Embryonic facial prominence (tissue), 1 donor: ENCODE results near the gene SLC18B1.

Experiments used
- DNase-seq: peaks from one replicate; pipeline ENCODE4 v3.0.0-alpha.2; 2016; ENCODE audit errors: extremely low spot score

SLC18B1 gene

DNA sequence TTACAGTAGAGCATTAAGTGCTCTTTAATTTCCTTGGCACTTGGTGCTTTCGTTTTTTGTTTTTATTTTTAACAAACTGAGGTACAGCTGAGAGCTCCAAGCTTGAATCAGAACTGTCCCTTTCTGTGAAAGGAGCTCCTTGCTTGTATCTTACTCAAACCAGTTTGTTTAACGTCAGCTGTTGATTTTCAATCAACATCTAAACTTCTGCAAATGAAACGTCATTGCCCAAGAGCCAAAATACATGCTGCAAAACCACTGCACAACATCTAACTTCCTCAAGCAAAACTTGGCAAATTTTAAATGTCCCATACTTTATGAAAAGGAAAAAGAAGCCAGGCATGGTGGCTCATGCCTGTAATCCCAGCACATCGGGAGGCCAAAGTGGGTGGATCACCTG, 55.9 kb downstream of the SLC18B1 start:
- no peak for DNase-seq

DNA sequence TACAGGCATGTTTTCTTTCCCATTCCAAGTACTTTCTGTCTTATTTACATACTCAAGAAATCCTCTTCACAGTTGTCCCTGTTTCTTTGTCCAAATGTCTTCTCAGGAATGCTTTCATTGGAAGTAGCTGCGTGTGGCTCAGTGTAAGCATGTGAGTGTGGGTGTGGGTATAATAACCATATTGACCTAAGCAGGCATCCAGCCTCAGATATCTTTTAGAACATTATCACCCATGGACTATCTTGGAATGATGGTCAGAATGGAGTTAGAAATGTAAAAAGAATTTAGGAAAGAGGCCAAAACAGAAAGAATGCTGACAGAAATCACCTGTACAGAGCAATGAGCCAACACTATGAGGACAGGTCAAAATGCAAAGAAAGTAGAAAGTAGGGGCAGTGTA, 57.2 kb downstream of the SLC18B1 start:
- DNase-seq, result no peak

GRCh38 chr6:132736239-132736638, 62.2 kb downstream of the SLC18B1 start:
- no peak for DNase-seq

DNA sequence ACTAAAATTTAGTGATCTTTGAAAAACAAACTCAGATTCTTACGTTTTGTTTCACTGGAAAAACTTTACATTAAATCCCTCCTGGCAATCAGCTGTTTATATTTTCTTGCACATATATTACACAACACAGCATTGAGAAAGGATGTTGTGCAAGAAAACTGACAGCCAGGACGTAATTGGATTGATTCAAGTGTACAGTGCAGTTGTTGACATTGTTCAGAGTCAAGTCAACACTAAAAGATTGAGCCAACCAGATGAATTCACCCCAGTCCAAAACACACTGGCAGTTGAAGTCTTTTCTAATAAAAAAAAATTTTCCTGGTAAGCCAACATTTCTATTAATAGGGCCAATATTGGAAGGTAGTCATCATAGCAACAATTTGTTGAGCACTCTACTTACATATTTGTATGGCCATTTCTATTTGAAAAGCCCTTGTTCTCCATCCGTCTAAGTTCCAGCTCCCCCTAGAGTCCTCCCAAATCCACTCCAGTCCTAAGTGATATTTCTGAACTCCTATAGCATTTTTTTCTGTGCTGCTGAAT, 63.7 kb downstream of the SLC18B1 start:
- no peak for DNase-seq

DNA sequence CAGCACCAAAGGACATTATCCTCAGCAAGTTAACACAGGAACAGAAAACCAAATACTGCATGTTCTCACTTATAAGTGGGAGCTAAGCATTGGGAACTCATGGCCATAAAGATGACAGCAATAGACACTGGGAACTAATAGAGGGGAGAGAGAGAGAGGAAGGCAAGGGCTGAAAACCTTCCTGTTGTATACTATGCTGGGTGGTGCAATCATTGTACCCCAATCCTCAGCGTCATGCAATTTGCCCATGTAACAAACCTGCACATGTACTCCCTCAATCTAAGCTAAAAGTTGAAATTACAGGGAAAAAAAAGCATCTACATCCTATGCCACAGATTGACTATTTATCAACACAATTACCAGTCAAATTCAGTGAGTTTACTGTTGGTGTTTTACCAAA, 64.6 kb downstream of the SLC18B1 start:
- DNase-seq, result no peak

DNA sequence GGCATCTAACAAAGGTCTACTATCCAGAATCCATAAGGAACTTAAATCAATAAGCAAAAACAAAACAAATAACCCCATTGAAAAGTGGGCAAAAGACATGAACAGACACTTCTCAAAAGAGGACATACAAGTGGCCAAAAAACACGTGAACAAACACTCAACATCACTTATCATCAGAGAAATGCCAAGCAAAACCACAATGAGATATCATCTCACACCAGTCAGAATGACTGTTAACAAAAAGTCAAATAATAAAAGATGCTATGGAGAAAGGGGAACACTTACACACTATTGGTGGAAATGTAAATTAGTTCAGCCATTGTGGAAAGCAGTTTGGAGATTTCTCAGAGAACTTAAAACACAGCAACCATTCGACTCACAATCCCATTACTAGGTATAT, 65.2 kb downstream of the SLC18B1 start:
- DNase-seq, result no peak

DNA sequence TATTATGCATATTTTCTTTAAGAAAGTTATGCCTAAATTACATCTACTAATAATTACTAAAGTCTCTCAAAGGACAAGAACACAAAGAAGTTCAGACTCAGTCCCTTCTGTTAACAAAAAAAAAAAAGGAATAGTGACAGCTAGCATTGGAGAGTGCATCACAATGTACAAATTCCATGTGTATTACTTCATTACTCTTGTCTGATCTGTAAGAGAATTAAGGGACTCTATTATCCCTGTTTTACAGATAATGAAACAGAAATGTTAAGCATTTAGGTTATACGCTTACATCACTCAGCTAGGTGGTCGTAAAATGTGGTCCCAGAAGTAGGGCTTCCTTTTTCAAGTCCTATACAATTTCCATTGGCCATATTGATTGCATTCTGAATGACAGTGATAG, 67.4 kb downstream of the SLC18B1 start:
- no peak for DNase-seq

DNA sequence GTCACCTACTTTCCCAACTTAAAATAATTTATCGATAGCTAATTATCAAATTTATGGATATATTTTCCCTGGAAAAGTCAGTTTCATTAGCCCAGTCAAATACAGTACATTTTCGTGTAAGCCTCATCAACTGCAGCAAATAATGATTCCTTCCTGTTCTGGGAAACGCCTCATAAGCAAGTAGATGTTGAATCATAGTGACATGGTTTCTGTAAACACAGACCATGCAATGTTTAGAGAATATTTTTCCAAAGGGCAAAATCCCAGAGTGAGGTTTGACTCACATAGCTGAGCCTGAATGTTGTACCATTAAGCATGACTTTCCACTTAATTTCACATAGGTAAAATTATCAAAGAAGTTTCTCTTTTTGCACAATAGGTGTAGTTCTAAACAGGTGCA, 67.9 kb downstream of the SLC18B1 start:
- DNase-seq, result no peak

DNA sequence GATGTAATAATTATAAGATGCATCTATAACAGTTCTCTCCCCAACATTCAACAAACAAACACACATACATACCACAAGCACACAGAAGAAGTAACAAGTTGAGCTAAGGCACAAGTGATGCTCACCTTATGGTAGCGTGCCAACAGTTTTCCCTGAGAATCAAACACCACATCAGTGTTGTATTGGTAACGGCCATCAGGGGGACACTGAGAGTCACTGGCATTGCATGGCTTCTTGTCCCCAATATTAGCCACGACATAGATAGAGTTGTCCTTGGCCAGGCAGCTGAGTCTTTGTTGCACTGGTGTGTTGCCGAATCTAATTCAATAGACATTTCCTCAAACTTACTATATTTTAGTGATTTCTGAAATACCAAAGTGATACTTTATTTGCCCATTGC, 69.8 kb downstream of the SLC18B1 start:
- DNase-seq, result no peak

DNA sequence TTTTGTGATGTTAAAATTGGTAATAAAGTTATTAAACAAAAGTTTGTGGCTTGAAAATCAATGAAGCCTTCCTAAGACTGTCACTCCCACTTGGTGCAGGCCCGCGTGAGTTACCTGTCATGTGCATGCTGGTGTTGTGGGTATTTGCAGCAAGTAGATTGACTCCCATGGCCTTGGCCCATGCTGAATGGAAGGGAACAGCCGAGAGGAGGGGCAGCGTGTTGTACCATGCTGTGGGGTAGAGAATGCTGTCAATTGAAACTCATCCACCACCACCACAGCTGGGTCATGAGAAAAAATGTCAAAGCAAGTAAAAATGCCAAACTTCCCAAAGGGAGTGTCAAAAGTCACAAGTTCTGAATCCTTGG, 71.8 kb downstream of the SLC18B1 start:
- DNase-seq, result no peak

DNA sequence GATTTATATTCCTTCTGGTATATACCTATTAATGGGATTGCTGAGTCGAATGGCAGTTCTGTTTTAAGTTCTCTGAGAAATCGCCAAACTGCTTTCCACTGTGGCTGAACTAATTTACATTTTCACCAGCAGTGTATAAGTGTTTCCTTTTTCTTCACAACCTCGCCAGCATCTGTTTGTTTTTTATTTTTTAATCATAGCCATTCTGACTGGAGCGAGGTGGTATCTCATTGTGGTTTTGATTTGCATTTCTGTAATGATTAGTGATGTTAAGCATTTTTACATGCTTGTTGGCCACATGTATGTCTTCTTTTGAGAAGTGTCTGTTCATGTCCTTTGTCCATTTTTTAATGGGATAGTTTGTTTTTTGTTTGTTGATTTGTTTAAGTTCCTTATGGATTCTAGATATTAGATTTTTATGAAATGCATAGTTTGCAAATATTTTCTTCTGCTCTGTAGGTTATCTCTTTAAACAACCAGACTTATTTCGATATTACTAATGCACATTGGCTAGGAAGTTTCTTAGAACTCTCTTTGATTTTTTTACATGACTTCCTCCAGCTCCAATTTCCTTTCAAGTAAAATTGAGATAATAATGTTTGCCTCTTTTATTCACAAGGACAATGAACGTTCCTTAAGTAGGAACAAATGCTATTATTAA, 72.4 kb downstream of the SLC18B1 start:
- DNase-seq, result no peak

DNA sequence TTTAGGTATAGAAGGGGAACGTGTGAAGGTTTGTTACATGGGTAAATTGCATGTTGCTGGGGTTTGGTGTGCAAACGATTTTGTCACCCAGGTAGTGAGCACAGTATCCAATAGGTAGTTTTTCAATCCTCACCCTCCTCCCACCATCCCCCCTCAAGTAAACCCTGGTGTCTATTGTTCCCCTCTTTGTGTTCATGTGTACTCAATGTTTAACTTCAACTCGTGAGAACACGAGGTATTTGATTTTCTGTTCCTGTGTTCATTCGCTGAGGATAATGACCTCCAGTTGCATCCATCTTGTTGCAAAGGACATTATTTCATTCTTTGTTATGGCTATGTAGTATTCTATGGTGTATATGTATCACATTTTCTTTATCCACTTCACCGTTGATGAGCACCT, 73.0 kb downstream of the SLC18B1 start:
- no peak for DNase-seq

DNA sequence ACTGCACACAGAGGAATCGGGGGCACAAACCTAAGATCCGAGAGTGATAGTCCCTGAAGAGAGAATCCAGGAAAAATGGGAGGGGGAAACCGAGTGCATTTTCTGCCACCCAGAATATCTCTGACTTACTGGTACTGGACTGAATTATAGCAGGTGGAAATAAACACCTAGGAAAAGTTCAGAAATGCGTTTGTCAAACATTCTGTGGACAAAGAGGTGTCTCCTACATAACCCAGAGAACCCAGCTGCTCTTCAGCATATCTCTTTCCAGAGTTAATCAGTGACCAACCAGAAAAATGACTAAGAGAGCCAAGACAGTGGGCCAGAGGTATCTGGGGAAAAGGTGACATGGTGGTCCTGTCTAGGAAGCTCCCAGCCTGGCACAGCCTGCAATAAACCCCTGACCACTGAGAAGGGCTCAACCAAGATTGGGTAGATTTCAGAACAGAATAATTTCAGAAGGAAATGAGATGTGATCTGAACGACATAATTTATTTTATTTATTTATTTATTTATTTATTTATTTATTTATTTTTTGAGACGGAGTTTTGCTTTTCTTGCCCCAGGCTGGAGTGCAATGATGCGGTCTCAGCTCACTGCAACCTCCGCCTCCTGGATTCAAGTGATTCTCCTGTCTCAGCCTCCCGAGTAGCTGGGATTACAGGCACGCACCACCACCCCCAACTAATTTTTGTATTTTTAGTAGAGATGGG, 78.5 kb downstream of the SLC18B1 start:
- no peak for DNase-seq
